ENCODE results near the gene DAG1.

The DAG1 gene

GRCh38 chr3:49518016-49518415 is 47.9 kb downstream of the DAG1 start:
- DNase-seq (ENCODE audit: low spot score) = no peak

DNA sequence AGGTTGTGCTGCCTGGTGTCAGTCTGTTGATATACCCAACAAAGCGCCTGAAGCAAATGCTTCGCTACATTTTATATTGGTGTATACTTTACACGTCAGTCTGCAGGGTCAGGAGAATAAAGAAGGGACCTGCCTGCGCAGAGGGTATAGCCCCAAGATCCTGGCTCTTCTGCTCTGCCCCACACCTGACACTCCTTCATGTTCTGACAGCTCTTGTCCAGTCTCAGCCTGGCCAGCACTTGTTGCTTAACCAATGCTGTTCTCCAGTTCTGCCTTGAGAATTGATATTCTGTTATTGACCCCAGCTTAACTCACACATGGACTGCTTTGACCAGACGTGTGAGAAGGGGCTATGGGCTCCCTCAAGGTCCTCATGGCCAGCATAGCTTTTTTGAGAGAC is 48.4 kb downstream of the DAG1 start:
- DNase-seq (ENCODE audit: low spot score) = no peak

- DNase-seq (ENCODE audit: low spot score) = no peak
These were observed 49.2 kb downstream of the DAG1 start for GRCh38 chr3:49519296-49519695.

GRCh38 chr3:49519916-49520385 is 49.9 kb downstream of the DAG1 start:
- DNase-seq (ENCODE audit: low spot score) = no peak

GRCh38 chr3:49523756-49524747 is 54.0 kb downstream of the DAG1 start:
- DNase-seq (ENCODE audit: low spot score) = no peak

DNA sequence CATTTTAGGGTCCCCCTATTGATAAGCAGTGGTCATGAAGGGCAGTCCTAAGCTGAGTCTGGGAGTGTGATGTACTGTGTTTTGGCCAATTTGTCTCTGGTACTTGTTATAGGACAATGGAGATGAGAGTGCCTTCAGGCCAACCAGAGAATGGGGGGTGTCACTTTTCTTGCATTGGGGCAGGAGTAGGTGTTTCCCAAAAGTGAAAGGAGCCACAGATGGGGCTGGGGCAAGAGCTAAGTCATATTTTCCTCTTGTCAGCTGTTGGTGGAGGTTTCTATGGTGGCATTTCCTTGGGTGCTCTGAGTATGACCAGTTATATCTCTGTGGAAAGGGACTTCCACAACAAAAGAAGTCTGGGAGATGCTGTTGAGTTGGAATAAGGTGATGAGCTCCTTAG is 59.5 kb downstream of the DAG1 start:
- DNase-seq (ENCODE audit: low spot score) = no peak

GRCh38 chr3:49530231-49530630 is 60.2 kb downstream of the DAG1 start:
- DNase-seq (ENCODE audit: low spot score) = no peak

GRCh38 chr3:49530701-49531100 is 60.6 kb downstream of the DAG1 start:
- no peak for DNase-seq (ENCODE audit: low spot score)

DNA sequence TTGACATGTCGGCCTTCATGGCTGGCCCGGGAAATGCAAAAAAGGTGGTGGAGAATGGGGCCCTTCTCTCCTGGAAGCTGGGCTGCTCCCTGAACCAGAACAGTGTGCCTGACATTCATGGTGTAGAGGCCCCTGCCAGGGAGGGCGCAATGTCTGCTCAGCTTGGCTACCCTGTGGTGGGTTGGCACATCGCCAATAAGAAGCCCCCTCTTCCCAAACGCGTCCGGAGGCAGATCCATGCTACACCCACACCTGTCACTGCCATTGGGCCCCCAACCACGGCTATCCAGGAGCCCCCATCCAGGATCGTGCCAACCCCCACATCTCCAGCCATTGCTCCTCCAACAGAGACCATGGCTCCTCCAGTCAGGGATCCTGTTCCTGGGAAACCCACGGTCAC is 61.2 kb downstream of the DAG1 start:
- no peak for DNase-seq (ENCODE audit: low spot score)

DNA sequence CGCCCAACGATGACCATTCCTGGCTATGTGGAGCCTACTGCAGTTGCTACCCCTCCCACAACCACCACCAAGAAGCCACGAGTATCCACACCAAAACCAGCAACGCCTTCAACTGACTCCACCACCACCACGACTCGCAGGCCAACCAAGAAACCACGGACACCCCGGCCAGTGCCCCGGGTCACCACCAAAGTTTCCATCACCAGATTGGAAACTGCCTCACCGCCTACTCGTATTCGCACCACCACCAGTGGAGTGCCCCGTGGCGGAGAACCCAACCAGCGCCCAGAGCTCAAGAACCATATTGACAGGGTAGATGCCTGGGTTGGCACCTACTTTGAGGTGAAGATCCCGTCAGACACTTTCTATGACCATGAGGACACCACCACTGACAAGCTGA is 61.6 kb downstream of the DAG1 start:
- no peak for DNase-seq (ENCODE audit: low spot score)

GRCh38 chr3:49533031-49533430 is 63.0 kb downstream of the DAG1 start:
- DNase-seq (ENCODE audit: low spot score) = no peak

DNA sequence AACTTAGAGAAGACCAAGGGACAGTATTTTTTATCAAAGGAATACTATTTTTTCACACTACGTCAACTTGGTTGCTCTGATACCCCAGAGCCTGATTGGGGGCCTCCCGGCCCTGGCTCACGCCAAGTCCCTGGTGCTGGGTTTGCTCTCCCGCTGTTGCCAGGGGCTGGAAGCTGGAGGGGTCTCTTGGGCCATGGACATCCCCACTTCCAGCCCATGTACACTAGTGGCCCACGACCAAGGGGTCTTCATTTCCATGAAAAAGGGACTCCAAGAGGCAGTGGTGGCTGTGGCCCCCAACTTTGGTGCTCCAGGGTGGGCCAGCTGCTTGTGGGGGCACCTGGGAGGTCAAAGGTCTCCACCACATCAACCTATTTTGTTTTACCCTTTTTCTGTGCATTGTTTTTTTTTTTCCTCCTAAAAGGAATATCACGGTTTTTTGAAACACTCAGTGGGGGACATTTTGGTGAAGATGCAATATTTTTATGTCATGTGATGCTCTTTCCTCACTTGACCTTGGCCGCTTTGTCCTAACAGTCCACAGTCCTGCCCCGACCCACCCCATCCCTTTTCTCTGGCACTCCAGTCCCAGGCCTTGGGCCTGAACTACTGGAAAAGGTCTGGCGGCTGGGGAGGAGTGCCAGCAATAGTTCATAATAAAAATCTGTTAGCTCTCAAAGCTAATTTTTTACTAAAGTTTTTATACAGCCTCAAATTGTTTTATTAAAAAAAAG is 63.9 kb downstream of the DAG1 start:
- DNase-seq (ENCODE audit: low spot score) = no peak

- no peak for DNase-seq (ENCODE audit: low spot score)
These were observed 64.7 kb downstream of the DAG1 start for GRCh38 chr3:49534581-49535441.

GRCh38 chr3:49535971-49536874 is 66.2 kb downstream of the DAG1 start:
- no peak for DNase-seq (ENCODE audit: low spot score)

GRCh38 chr3:49536875-49537533 is 66.9 kb downstream of the DAG1 start:
- no peak for DNase-seq (ENCODE audit: low spot score)

DNA sequence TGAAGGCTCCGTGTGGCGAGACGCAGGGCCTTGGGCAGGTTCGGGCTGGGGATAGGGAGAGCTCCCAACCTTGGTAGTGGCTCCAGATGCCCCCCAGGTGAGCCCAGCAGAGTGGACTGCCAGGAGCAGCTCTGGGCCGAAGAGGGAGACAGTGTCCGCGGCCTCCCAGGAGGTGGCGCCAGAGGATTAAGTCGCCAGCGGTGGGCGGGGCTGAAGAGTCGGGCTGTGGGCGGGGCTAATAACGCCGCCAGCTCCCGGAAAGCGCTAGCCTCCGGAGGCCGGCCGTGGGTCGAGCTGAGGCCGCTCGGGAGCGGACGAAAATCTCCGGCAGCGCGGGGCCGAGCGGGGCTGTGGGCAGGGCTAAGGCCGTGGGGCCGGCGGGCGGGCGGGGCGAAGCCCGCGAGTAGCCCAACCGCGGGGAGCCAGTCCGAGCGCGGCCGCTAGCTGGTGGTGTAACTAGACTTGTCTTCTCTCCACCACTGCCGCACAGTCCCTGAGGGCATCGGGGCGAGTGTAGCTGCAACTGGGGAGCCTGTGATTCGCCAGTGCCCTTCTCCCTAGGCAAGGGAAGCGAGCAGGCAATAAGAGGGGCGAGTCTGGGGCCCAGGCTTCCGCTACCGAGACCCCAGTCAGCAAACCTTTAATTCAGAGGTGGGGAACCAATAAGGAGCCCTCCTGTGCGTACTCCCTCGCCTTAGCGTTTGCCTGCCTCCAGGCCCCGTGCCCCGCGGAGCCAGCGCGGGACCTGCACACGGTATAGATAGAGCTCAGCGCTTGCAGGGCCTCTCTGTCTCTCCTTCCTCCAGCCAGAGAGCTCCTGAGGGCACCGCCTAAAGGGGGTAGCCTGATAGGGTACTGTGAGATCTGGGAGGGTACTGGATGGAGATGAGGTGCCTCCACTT is 69.8 kb downstream of the DAG1 start:
- peak; percentile 90 for DNase-seq (ENCODE audit: low spot score)

DNA sequence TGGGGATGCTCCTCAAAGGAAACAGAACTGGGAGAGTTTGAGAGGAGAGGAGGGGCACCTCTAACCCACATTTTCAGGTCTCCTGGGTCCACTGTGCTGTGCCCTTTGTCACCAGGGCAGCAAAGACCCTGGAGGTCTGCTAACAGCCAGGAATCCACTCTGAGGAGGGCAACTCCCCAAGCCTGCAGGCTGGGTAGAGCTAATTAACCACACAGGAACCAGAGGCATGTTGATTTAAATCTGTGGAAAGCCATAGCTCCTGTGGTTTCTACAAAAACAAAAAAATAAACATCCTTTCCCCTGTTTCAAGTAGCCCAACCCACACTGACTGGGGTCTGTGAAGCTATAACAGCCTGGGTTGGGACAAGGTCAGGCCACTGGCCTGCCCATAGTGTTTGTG is 82.0 kb downstream of the DAG1 start:
- DNase-seq (ENCODE audit: low spot score) = no peak

- DNase-seq (ENCODE audit: low spot score) = no peak
These were observed 83.2 kb downstream of the DAG1 start for GRCh38 chr3:49553324-49553691.
